Measurements from ENCODE around the gene TLCD5.

The TLCD5 gene

GRCh38 chr11:120295099-120295498, 30.0 kb upstream of the TLCD5 start:
- TF ChIP-seq, protein P1, sequence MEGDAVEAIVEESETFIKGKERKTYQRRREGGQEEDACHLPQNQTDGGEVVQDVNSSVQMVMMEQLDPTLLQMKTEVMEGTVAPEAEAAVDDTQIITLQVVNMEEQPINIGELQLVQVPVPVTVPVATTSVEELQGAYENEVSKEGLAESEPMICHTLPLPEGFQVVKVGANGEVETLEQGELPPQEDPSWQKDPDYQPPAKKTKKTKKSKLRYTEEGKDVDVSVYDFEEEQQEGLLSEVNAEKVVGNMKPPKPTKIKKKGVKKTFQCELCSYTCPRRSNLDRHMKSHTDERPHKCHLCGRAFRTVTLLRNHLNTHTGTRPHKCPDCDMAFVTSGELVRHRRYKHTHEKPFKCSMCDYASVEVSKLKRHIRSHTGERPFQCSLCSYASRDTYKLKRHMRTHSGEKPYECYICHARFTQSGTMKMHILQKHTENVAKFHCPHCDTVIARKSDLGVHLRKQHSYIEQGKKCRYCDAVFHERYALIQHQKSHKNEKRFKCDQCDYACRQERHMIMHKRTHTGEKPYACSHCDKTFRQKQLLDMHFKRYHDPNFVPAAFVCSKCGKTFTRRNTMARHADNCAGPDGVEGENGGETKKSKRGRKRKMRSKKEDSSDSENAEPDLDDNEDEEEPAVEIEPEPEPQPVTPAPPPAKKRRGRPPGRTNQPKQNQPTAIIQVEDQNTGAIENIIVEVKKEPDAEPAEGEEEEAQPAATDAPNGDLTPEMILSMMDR (IDR thresholded peaks at IDR 0.05; ENCODE audit: control extremely low read depth, extremely low read depth, low read depth, missing control alignments) = no peak
- POLR2A ChIA-PET = no interaction called here
- no peak for DNase-seq (ENCODE audit: extremely low spot score)
- CTCF ChIA-PET = interaction anchor here (1.2 to 18.0 kb wide), 2 partner anchors 8 to 55 kb away, joined by 12 to 792 read pairs; partner anchors contain the start of gene POU2F3

- TF ChIP-seq, protein P1 (IDR thresholded peaks at IDR 0.05; ENCODE audit: control extremely low read depth, extremely low read depth, low read depth, missing control alignments) = no peak
- DNase-seq (ENCODE audit: extremely low spot score) = no peak
- ChIA-PET CTCF (interaction anchor here (0.9 to 18.0 kb wide), 4 partner anchors 7 to 125 kb away, joined by 3 to 792 read pairs (median 64); partner anchors contain the start of gene POU2F3), POLR2A (no interaction called here)
Observed at GRCh38 chr11:120296554-120296953, 28.5 kb upstream of the TLCD5 start.

- no peak for DNase-seq (ENCODE audit: extremely low spot score)
- TF ChIP-seq, protein P1 (IDR thresholded peaks at IDR 0.05; ENCODE audit: control extremely low read depth, extremely low read depth, low read depth, missing control alignments) = no peak
- ChIA-PET CTCF (interaction anchor here (0.8 to 18.0 kb wide), 7 partner anchors 9 to 132 kb away, joined by 3 to 792 read pairs (median 66); partner anchors contain the start of gene POU2F3), POLR2A (no interaction called here)
Observed at GRCh38 chr11:120298461-120298860, 26.6 kb upstream of the TLCD5 start.

DNA sequence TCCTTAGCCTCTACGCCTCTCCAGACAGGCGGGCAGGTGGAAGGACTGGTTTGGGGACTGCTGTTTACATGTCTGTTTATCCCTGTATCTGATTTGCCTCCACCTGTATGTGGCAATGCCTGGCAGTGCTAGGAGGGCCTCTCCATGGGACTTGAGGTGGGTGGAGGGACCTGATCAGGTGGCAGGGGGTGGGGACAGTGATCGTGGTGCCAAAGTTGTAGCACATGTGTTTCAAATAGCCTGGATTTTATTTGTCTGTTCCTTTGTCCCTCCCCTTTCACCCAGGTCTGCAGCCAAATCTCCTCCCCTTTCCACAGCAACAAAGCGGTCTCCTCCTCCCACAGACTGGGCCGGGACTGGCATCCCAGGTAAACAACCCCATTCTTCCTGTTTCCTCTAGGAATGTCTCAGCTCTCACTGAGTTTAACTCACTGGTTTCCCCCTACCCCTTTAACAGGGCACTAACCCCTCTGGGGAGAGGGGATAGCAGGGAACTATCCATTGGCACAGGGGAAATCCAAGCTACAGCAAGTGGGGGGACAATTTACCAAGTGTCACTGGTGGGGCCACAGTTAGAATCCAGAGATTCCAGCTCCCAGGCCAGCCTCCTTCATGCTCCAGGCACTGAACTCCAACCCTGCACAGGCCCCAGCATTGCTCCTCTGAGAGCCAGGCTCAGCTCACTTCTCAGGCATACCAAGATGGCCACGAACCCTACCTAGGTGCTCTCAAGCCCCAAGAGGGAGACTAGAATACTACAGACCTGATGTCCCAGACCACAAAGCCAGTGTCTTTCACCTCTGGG, 22.9 kb upstream of the TLCD5 start:
- CTCF ChIA-PET = interaction anchor here (1.0 to 18.0 kb wide), 37 partner anchors 8 to 746 kb away, joined by 3 to 792 read pairs (median 6); partner anchors contain the start of genes NECTIN1, POU2F3 and TLCD5
- TF ChIP-seq, protein P1 (IDR thresholded peaks at IDR 0.05; ENCODE audit: control extremely low read depth, extremely low read depth, low read depth, missing control alignments) = no peak
- DNase-seq (ENCODE audit: extremely low spot score) = no peak
- POLR2A ChIA-PET = no interaction called here

GRCh38 chr11:120303004-120303637, 22.0 kb upstream of the TLCD5 start:
- TF ChIP-seq, protein P1 (IDR thresholded peaks at IDR 0.05; ENCODE audit: control extremely low read depth, extremely low read depth, low read depth, missing control alignments) = peak; percentile 92
- POLR2A ChIA-PET = interaction anchor here (0.6 kb wide), 1 partner anchor 1671 kb away, joined by 3 read pairs; no protein-coding TSS in a partner anchor
- peak; percentile 82 for DNase-seq (ENCODE audit: extremely low spot score)
- CTCF ChIA-PET = interaction anchor here (0.7 to 18.0 kb wide), 39 partner anchors 9 to 745 kb away, joined by 3 to 792 read pairs (median 6); partner anchors contain the start of genes NECTIN1, POU2F3 and TLCD5

GRCh38 chr11:120304526-120304925, 20.6 kb upstream of the TLCD5 start:
- ChIA-PET POLR2A (no interaction called here), CTCF (interaction anchor here (0.9 to 18.0 kb wide), 12 partner anchors 12 to 133 kb away, joined by 3 to 792 read pairs (median 14); partner anchors contain the start of genes POU2F3 and TLCD5)
- peak; percentile 61 for DNase-seq (ENCODE audit: extremely low spot score)
- TF ChIP-seq, protein P1 (IDR thresholded peaks at IDR 0.05; ENCODE audit: control extremely low read depth, extremely low read depth, low read depth, missing control alignments) = no peak

Measured in GM10248 (cell line).